IPS DF 19.7 (cell line): ENCODE measurements around the gene UHRF2.
A peak's percentile ranks its signal among the peaks of the same experiment; 100 is the strongest.
"Not testable (repeated sequence)": the region's sequence is repeated elsewhere in the genome, so short reads cannot be mapped to it uniquely, and the experiment has no call there.

ENCODE experiments used
- DNase-seq: peaks from one replicate; pipeline ENCODE4 v3.0.0-alpha.2; 2013; ENCODE audit warnings: low read depth, low spot score

The UHRF2 gene

GRCh38 chr9:6412487-6413364 lies at the start of gene UHRF2:
Gene UHRF2, plus strand, starts transcription at chr9:6413199. Its CDS starts 292 bp downstream, at chr9:6413491.
- DNase-seq: peak; percentile 72

GRCh38 chr9:6367128-6367890 lies 45.7 kb upstream of the UHRF2 start:
- no peak for DNase-seq

- no peak for DNase-seq
Measured at GRCh38 chr9:6368831-6369230, 44.2 kb upstream of the UHRF2 start.

- not testable (repeated sequence) for DNase-seq
Measured at GRCh38 chr9:6381477-6382012, 31.5 kb upstream of the UHRF2 start.

- DNase-seq: no peak
Measured at GRCh38 chr9:6382681-6383080, 30.3 kb upstream of the UHRF2 start.

- DNase-seq: no peak
Measured at GRCh38 chr9:6383551-6384225, 29.3 kb upstream of the UHRF2 start.

- peak; percentile 1 for DNase-seq
Measured at GRCh38 chr9:6384732-6385131, 28.3 kb upstream of the UHRF2 start.

- no peak for DNase-seq
Measured at GRCh38 chr9:6399071-6399470, 13.9 kb upstream of the UHRF2 start.

GRCh38 chr9:6405371-6405770 lies 7.6 kb upstream of the UHRF2 start:
- DNase-seq: no peak

- no peak for DNase-seq
Measured at GRCh38 chr9:6407778-6408177, 5.2 kb upstream of the UHRF2 start.

- DNase-seq: no peak
Measured at GRCh38 chr9:6408320-6408719, 4.7 kb upstream of the UHRF2 start.

GRCh38 chr9:6409811-6410210 lies 3.2 kb upstream of the UHRF2 start:
- DNase-seq: no peak

GRCh38 chr9:6410633-6411032 lies 2.4 kb upstream of the UHRF2 start:
- DNase-seq: no peak

- no peak for DNase-seq
Measured at GRCh38 chr9:6413365-6414246, 607 bp downstream of the UHRF2 start.

- no peak for DNase-seq
Measured at GRCh38 chr9:6414247-6414641, 1.2 kb downstream of the UHRF2 start.

GRCh38 chr9:6415266-6415665 lies 2.3 kb downstream of the UHRF2 start:
- DNase-seq: no peak

- no peak for DNase-seq
Measured at GRCh38 chr9:6417186-6417585, 4.2 kb downstream of the UHRF2 start.

- no peak for DNase-seq
Measured at GRCh38 chr9:6418764-6419163, 5.8 kb downstream of the UHRF2 start.

GRCh38 chr9:6424940-6425339 lies 11.9 kb downstream of the UHRF2 start:
- no peak for DNase-seq

GRCh38 chr9:6426117-6426516 lies 13.1 kb downstream of the UHRF2 start:
- no peak for DNase-seq
